GM12878 (cell line): Measurements from ENCODE around the gene MAD1L1. TPM values are rescaled to one million over a fixed set of nuclear protein-coding genes. Genes with fewer than 3 reads are reported as not detected.

Experiments
- ATAC-seq: fragments of 200-7000 bp; cut with Tn5 transposase; 3 replicates; pipeline ENCODE4 v1.9.1; 2020; ENCODE audit warnings: mild to moderate bottlenecking, moderate library complexity
- BruUV-seq: library from RNA; stranded (reverse); fragments of 400-500 nt; replicated peaks from 2 replicates; lab custom pipeline; 2021; lab: Mats Ljungman, UMichigan
- CTCF ChIA-PET: fragments of 300-600 bp; sonication (Branson Sonifier 250); formaldehyde crosslinking; extraction: SDS; loops from one replicate; lab custom pipeline; 2021; ENCODE audit warnings: inconsistent platforms; lab: Yijun Ruan, JAX
- POLR2A ChIA-PET: fragments of 350-600 bp; formaldehyde crosslinking; extraction: SDS; loops from one replicate; lab custom pipeline; 2021; ENCODE audit warnings: inconsistent platforms; lab: Charles Lee
- RAD21 ChIA-PET: fragments of 300-600 bp; sonication (Branson Sonifier 250); formaldehyde crosslinking; loops from one replicate; lab custom pipeline; 2023; ENCODE audit warnings: antibody characterized with exemption; ENCODE audit not compliant: unreplicated experiment; lab: Charles Lee
- SMC1A ChIA-PET: fragments of 300-600 bp; sonication (Branson Sonifier 250); formaldehyde crosslinking; loops from one replicate; lab custom pipeline; 2023; ENCODE audit not compliant: unreplicated experiment, uncharacterized antibody; lab: Charles Lee
- DNase-seq: peaks from one replicate; pipeline ENCODE4 v3.0.0-alpha.2; 2011; ENCODE audit warnings: low read depth, low spot score
- FAIRE-seq: peaks from 3 replicates; lab custom pipeline; 2011; peaks lifted over from hg19 to GRCh38; lab: Jason Lieb, UNC
- H2AFZ ChIP-seq: 2 replicates; pipeline ENCODE4 v1.6.0; 2011; ENCODE audit warnings: low read depth, low read length, control low read depth; ENCODE audit not compliant: control insufficient read depth
- H3K27ac ChIP-seq: 2 replicates; pipeline ENCODE4 v1.5.1; 2011; ENCODE audit warnings: control low read depth; ENCODE audit not compliant: control insufficient read depth, insufficient read depth
- H3K27me3 ChIP-seq, 2 experiments: replicated peaks in 1 of 2; 2 replicates each; pipeline versions ENCODE4 v1.6.0 to v1.6.1; 2011; ENCODE audit warnings: low read length in 1 of 2; ENCODE audit not compliant: control insufficient read depth in 2 of 2, insufficient read depth in 2 of 2
- H3K36me3 ChIP-seq, 2 experiments: 2 replicates each; pipeline ENCODE4 v1.5.1; 2011; ENCODE audit warnings: low read length in 1 of 2; ENCODE audit not compliant: control insufficient read depth in 2 of 2, insufficient read depth in 2 of 2
- H3K4me1 ChIP-seq: 2 replicates; pipeline ENCODE4 v1.6.1; 2011; ENCODE audit warnings: mild to moderate bottlenecking, low read length, moderate library complexity, mixed read lengths; ENCODE audit not compliant: control insufficient read depth, insufficient read depth
- H3K4me2 ChIP-seq: 2 replicates; pipeline ENCODE4 v1.6.0; 2011; ENCODE audit warnings: control low read depth; ENCODE audit not compliant: control insufficient read depth, insufficient read depth
- H3K4me3 ChIP-seq: fragments of 200-600 bp; sonication (generic); 2 replicates; pipeline ENCODE4 v1.5.1; 2016
- H3K79me2 ChIP-seq: 2 replicates; pipeline ENCODE4 v1.6.0; 2011; ENCODE audit warnings: low read length; ENCODE audit not compliant: control insufficient read depth, insufficient read depth
- H3K9ac ChIP-seq: 2 replicates; pipeline ENCODE4 v1.8.0; 2011; ENCODE audit warnings: low read length, control low read depth, mixed read lengths; ENCODE audit not compliant: control insufficient read depth, insufficient read depth
- H3K9me3 ChIP-seq: replicated peaks from 3 replicates; pipeline ENCODE4 v1.5.1; 2011; ENCODE audit warnings: mild to moderate bottlenecking, low read length; ENCODE audit not compliant: control insufficient read depth, insufficient read depth
- H4K20me1 ChIP-seq: 2 replicates; pipeline ENCODE4 v1.6.0; 2011; ENCODE audit not compliant: control insufficient read depth, insufficient read depth
- CREB1 ChIP-seq: IDR thresholded peaks from 2 replicates; pipeline ENCODE4 v1.6.1; 2012; ENCODE audit warnings: low read depth, mild to moderate bottlenecking, inconsistent platforms
- IKZF2 ChIP-seq, 2 experiments: fragments of 450-650 bp; IDR thresholded peaks; 2 replicates each; pipeline ENCODE4 v1.6.1; 2017; ENCODE audit warnings: mild to moderate bottlenecking in 2 of 2, moderate library complexity in 2 of 2
- SREBF2 ChIP-seq: IDR thresholded peaks from 2 replicates; pipeline ENCODE4 v1.6.1; 2012; ENCODE audit warnings: mild to moderate bottlenecking, low read length
- WGBS: methylation state at CpG from one replicate; pipeline ENCODE4 v1.1.6; 2016; ENCODE audit warnings: low lambda C conversion rate; ENCODE audit not compliant: insufficient replicate concordance, insufficient coverage; ENCODE audit errors: missing lambda C conversion rate; 5-methylcytosine and 5-hydroxymethylcytosine counted together
- in situ Hi-C: fragments of 300-500 bp; cut with MboI; formaldehyde crosslinking; loops from 9 replicates; pipeline ENCODE4 v1.14.3; 2018; ENCODE audit warnings: mixed read lengths
- intact Hi-C: fragments of 100-400 bp; cut with micrococcal nuclease; formaldehyde crosslinking; loops from one replicate; pipeline ENCODE4 v1.14.2; 2022; ENCODE audit not compliant: unreplicated experiment
- polyA plus RNA-seq, 11 experiments: library from polyadenylated mRNA; depleted of rRNA in 4 of 11; unstranded in 6 of 11; stranded (reverse) in 5 of 11; fragments of >200 nt; fragmentation: Nextera tagmentation in 4 of 11; fragmentation: Illumina TruSeq in 1 of 11; extraction: Ambion mirVana in 4 of 11; extraction: Trizol in 1 of 11; gene quantifications; 1 replicate in 1 of 11; 2 replicates in 10 of 11; pipeline versions ENCODE4 v1.2.1 to v1.2.3, GENCODE V29; 2011 to 2016; ENCODE audit warnings: inconsistent platforms in 2 of 11, missing spikeins in 2 of 11, low read depth in 1 of 11
- total RNA-seq, 4 experiments: library from RNA; depleted of rRNA in 3 of 4; stranded (reverse); fragments of >200 nt in 3 of 4; fragmentation: Illumina TruSeq in 1 of 4; extraction: Trizol in 1 of 4; gene quantifications; 2 replicates each; pipeline versions ENCODE4 v1.2.1 to v1.2.3, GENCODE V29; 2013 to 2021
- TF ChIP-seq, protein P1 (sequence below): fragments of 450-650 bp; formaldehyde crosslinking; IDR thresholded peaks from 2 replicates; pipeline ENCODE4 v1.4.0; 2022; ENCODE audit warnings: mild to moderate bottlenecking, moderate library complexity
- TF ChIP-seq, protein P2 (sequence below): fragments of 450-650 bp; IDR thresholded peaks from 2 replicates; pipeline ENCODE4 v1.6.1; 2018; ENCODE audit warnings: borderline replicate concordance, mild to moderate bottlenecking; ENCODE audit not compliant: partially characterized antibody

Gene MAD1L1
- total and polyA plus RNA-seq, 10 of the 15 experiments (the other 5 are each of a cell fraction or from before 2014, with no cell fraction given): 2.2 to 76.8 (median 38.3) TPM

DNA sequence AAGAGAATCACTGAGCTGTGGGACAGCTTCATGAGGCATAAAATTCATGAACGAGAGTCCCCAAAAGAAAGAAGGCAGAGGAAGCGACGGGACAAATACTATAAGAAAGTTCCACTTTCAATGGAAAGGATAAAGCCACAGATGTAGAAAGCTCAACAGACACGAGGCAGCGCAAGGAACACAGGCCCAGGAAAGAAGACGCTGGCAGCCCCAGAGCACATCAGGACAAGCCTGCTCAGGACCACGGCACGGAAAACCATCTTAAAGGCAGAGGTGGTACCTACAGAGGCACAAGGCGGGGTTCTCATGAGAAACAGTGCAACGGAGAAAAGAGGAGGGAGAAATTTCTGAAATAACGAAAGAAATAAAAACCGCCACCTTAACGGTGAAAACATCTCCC, 273.4 kb downstream of the MAD1L1 start:
- Histone ChIP-seq H3K4me1 (no peaks in the 10 kb centered on the region), H2AFZ (no peak overlapping the region), H3K27ac (no peak overlapping the region), H3K79me2 (no peaks in the 10 kb centered on the region), H3K4me3 (no peak overlapping the region), H3K27me3 (no peaks in the 10 kb centered on the region), H3K9ac (no peak overlapping the region), H3K4me2 (no peak overlapping the region), H4K20me1 (no peaks in the 10 kb centered on the region), H3K36me3 (peaks cover 0 to 4% of the 10 kb centered on the region in 2 experiments; a peak in 3 of 4 replicates), H3K9me3 (peaks cover 18% of the 10 kb centered on the region)
- SMC1A ChIA-PET: interaction anchor here (0.6 kb wide), 1 partner anchor 16 kb away, joined by 3 read pairs; no protein-coding TSS in a partner anchor
- in situ Hi-C loops (no loop called here), intact Hi-C loops (no loop called here)
- WGBS: 95% methylated on average over 13 of the region's 13 CpGs
- CTCF ChIA-PET: no interaction called here
- ATAC-seq (no peak), FAIRE-seq (no peak), DNase-seq (no peak)
- no TSS peak for BruUV-seq
- TF ChIP-seq IKZF2 (IDR thresholded peaks at IDR 0.05): no peak
- TF ChIP-seq, protein P1, sequence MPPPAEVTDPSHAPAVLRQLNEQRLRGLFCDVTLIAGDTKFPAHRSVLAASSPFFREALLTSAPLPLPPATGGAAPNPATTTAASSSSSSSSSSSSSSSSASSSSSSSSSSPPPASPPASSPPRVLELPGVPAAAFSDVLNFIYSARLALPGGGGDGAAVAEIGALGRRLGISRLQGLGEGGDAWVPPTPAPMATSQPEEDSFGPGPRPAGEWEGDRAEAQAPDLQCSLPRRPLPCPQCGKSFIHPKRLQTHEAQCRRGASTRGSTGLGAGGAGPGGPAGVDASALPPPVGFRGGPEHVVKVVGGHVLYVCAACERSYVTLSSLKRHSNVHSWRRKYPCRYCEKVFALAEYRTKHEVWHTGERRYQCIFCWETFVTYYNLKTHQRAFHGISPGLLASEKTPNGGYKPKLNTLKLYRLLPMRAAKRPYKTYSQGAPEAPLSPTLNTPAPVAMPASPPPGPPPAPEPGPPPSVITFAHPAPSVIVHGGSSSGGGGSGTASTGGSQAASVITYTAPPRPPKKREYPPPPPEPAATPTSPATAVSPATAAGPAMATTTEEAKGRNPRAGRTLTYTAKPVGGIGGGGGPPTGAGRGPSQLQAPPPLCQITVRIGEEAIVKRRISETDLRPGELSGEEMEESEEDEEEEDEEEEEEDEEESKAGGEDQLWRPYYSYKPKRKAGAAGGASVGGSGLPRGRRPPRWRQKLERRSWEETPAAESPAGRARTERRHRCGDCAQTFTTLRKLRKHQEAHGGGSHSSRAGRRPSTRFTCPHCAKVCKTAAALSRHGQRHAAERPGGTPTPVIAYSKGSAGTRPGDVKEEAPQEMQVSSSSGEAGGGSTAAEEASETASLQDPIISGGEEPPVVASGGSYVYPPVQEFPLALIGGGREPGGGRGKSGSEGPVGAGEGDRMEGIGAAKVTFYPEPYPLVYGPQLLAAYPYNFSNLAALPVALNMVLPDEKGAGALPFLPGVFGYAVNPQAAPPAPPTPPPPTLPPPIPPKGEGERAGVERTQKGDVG: no peak
- no peak for TF ChIP-seq SREBF2
- TF ChIP-seq, protein P2, sequence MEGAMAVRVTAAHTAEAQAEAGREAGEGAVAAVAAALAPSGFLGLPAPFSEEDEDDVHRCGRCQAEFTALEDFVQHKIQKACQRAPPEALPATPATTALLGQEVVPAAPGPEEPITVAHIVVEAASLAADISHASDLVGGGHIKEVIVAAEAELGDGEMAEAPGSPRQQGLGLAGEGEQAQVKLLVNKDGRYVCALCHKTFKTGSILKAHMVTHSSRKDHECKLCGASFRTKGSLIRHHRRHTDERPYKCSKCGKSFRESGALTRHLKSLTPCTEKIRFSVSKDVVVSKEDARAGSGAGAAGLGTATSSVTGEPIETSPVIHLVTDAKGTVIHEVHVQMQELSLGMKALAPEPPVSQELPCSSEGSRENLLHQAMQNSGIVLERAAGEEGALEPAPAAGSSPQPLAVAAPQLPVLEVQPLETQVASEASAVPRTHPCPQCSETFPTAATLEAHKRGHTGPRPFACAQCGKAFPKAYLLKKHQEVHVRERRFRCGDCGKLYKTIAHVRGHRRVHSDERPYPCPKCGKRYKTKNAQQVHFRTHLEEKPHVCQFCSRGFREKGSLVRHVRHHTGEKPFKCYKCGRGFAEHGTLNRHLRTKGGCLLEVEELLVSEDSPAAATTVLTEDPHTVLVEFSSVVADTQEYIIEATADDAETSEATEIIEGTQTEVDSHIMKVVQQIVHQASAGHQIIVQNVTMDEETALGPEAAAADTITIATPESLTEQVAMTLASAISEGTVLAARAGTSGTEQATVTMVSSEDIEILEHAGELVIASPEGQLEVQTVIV: no peak
- no peak for TF ChIP-seq CREB1
- POLR2A ChIA-PET: interaction anchor here (0.7 kb wide), 1 partner anchor 238 kb away, joined by 3 read pairs; no protein-coding TSS in a partner anchor
- RAD21 ChIA-PET: no interaction called here
